ENCODE measurements around the gene SLC26A1. TPM values are rescaled to one million over a fixed set of nuclear protein-coding genes. Genes with fewer than 3 reads are reported as not detected.

Gene SLC26A1
- total RNA-seq, 4 donors from 2014 or later = 0.15 to 0.61 (median 0.19) TPM; not detected in 1

- no peak for TF ChIP-seq CTCF (IDR thresholded peaks at IDR 0.05)
- no peak for TF ChIP-seq POLR2A (IDR thresholded peaks at IDR 0.05)
- 0 to 3% methylated on average over 5 to 11 of the region's 69 CpGs for WGBS, 2 donors
- H3K4me3 ChIP-seq (ENCODE audit: low read depth, poor library complexity, severe bottlenecking) = peak within 1 kb of the TSS; percentile 62
- DNase-seq (ENCODE audit: low spot score in 2 of 2) = peak; percentile 63 to 95
- intact Hi-C loops (cut with DNase I; ENCODE audit: low total_unique reads) = no loop called here
Measured at GRCh38 chr4:986879-987623, 6.2 kb downstream of the SLC26A1 start, which contains the start of gene IDUA. TSS of gene IDUA (plus strand) at chr4:987044. CDS start at chr4:987085, 41 bp downstream.

GRCh38 chr4:986428-986878, 6.8 kb downstream of the SLC26A1 start:
- no peak for TF ChIP-seq POLR2A (IDR thresholded peaks at IDR 0.05)
- TF ChIP-seq CTCF (IDR thresholded peaks at IDR 0.05) = no peak
- DNase-seq (ENCODE audit: low spot score in 2 of 2) = no peak
- intact Hi-C loops (cut with DNase I; ENCODE audit: low total_unique reads) = no loop called here
- H3K4me3 ChIP-seq (ENCODE audit: low read depth, poor library complexity, severe bottlenecking) = peak overlapping the region; percentile 62
- WGBS, 2 donors = 8 to 11% methylated on average over 12 to 14 of the region's 14 CpGs

GRCh38 chr4:985123-985830, 7.9 kb downstream of the SLC26A1 start:
- peak in 1 of 2 donors; percentile 94 for DNase-seq (ENCODE audit: low spot score in 2 of 2)
- intact Hi-C loops (cut with DNase I; ENCODE audit: low total_unique reads) = no loop called here
- no peak overlapping the region for H3K4me3 ChIP-seq (ENCODE audit: low read depth, poor library complexity, severe bottlenecking)
- 36 to 53% methylated on average over 22 of the region's 23 CpGs for WGBS, 2 donors
- TF ChIP-seq CTCF (IDR thresholded peaks at IDR 0.05) (no peak), POLR2A (IDR thresholded peaks at IDR 0.05) (no peak)

DNA sequence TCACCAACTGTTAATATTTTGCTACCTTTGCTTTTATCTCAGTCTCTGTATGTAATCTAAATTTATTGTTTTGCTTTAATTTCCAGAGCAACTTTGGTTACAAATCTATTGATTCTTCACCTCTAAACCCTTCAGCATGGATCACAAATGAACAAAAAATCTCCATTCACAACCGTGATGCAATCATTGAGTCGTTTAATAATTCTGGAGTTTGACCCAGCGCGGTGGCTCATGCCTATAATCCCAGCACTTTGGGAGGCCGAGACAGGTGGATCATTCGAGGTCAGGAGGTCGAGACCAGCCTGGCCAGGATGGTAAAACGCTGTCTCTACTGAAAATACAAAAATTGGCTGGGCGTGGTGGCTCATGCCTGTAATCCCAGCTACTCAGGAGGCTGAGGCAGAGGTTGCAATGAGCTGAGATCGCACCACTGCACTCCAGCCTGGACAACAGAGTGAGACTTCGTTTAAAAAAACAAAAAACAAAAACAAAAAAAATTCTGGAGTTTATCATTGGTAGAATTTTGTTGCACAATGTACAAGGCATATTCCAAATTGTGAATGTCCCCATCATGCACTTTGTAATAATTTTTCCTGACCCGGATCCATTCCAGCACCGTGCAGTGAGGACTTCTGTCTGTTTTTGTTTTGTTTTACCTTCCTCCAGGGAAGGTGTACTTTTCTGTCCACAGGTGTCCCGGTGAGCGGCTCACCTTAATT, 8.7 kb downstream of the SLC26A1 start:
- TF ChIP-seq POLR2A (IDR thresholded peaks at IDR 0.05) = no peak
- no peak overlapping the region for H3K4me3 ChIP-seq (ENCODE audit: low read depth, poor library complexity, severe bottlenecking)
- DNase-seq (ENCODE audit: low spot score in 2 of 2) = no peak
- intact Hi-C loops (cut with DNase I; ENCODE audit: low total_unique reads) = no loop called here
- WGBS, 2 donors = 77 to 79% methylated on average over 15 of the region's 15 CpGs

DNA sequence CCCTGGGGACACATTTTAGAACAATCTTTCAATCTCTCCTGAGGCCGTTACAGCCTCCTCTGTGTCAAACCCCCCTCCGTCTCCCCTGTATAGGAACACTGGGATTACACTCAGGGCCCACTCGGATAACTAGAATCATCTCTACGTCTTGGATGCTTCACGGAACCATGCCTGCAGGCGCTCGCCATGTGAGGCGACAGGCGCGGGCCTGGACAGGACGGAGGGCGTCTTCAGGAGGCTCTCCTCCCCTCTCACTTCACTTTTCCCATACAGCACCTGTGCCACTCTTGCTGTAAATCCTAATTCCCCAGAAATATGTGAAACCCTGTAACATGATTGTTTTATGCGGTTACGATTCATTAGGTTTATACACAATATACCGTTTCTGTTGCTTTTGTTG, 10.4 kb downstream of the SLC26A1 start:
- no peak for TF ChIP-seq POLR2A (IDR thresholded peaks at IDR 0.05)
- H3K4me3 ChIP-seq (ENCODE audit: low read depth, poor library complexity, severe bottlenecking) = no peak overlapping the region
- WGBS, 2 donors = 93 to 94% methylated on average over 15 of the region's 15 CpGs
- no peak for DNase-seq (ENCODE audit: low spot score in 2 of 2)
- intact Hi-C loops (cut with DNase I; ENCODE audit: low total_unique reads) = no loop called here

DNA sequence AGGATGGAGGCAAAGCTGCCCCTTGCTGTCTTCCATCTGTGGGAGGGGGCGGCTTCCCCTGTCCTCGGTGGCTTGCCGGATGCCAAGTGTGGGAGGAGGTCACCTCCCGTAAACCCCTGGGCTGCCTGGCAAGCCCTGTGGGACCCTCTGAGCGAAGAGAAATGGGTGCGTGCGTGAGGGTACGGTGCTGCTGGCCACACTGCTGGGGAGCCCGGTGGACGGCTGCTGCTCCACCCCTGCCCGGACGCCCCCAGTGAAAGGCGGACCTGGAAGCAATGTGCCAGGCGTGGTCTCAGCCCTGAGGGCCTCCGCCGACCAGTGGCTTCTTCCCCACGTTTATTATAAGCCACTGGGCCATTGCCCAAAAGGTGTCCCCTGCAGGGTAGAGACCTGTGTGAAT, 10.9 kb downstream of the SLC26A1 start:
- TF ChIP-seq POLR2A (IDR thresholded peaks at IDR 0.05) (no peak), CTCF (IDR thresholded peaks at IDR 0.05) (no peak)
- H3K4me3 ChIP-seq (ENCODE audit: low read depth, poor library complexity, severe bottlenecking) = no peak overlapping the region
- WGBS, 2 donors = 93 to 94% methylated on average over 17 of the region's 17 CpGs
- no peak for DNase-seq (ENCODE audit: low spot score in 2 of 2)
- intact Hi-C loops (cut with DNase I; ENCODE audit: low total_unique reads) = no loop called here

Measured in lower leg skin (tissue), 4 donors.